Astrocyte (in vitro differentiated cells and primary cell): Measurements from ENCODE around the gene LAMP1. TPM values are rescaled to one million over a fixed set of nuclear protein-coding genes. Genes with fewer than 3 reads are reported as not detected.
"Not testable (repeated sequence)": the region's sequence is repeated elsewhere in the genome, so short reads cannot be mapped to it uniquely, and the experiment has no call there.

Experiments used
- DNase-seq: peaks from one replicate; pipeline ENCODE4 v3.0.0-alpha.2; 2010; ENCODE audit warnings: low read depth
- FAIRE-seq: peaks from 2 replicates; lab custom pipeline; 2011; peaks lifted over from hg19 to GRCh38; lab: Jason Lieb, UNC
- H2AFZ ChIP-seq: 2 replicates; pipeline ENCODE4 v1.6.0; 2012; ENCODE audit warnings: low read depth, low read length, inconsistent platforms
- H3K27ac ChIP-seq: 2 replicates; pipeline ENCODE4 v1.5.1; 2011; ENCODE audit warnings: low read depth, low read length, inconsistent platforms
- H3K27me3 ChIP-seq: 2 replicates; pipeline ENCODE4 v1.6.0; 2011; ENCODE audit warnings: low read length, inconsistent platforms; ENCODE audit not compliant: insufficient read depth
- H3K36me3 ChIP-seq: 2 replicates; pipeline ENCODE4 v1.5.1; 2011; ENCODE audit warnings: low read length, inconsistent platforms; ENCODE audit not compliant: insufficient read depth
- H3K4me1 ChIP-seq: 2 replicates; pipeline ENCODE4 v1.5.1; 2011; ENCODE audit warnings: low read length, inconsistent platforms; ENCODE audit not compliant: insufficient read depth
- H3K4me2 ChIP-seq: 2 replicates; pipeline ENCODE4 v1.6.0; 2012; ENCODE audit warnings: low read length, inconsistent platforms
- H3K4me3 ChIP-seq: 2 replicates; pipeline ENCODE4 v1.5.1; 2011; ENCODE audit warnings: low read depth, mild to moderate bottlenecking, low read length, inconsistent platforms; ENCODE audit not compliant: insufficient read depth
- H3K79me2 ChIP-seq: 2 replicates; pipeline ENCODE4 v1.6.0; 2012; ENCODE audit warnings: mild to moderate bottlenecking, low read length, inconsistent platforms; ENCODE audit not compliant: insufficient read depth
- H3K9ac ChIP-seq: 2 replicates; pipeline ENCODE4 v1.6.0; 2012; ENCODE audit warnings: mild to moderate bottlenecking, low read length, inconsistent platforms
- H3K9me3 ChIP-seq: 2 replicates; pipeline ENCODE4 v1.5.1; 2012; ENCODE audit warnings: low read depth, mild to moderate bottlenecking, low read length, inconsistent platforms; ENCODE audit not compliant: insufficient read depth
- H4K20me1 ChIP-seq: 2 replicates; pipeline ENCODE4 v1.6.0; 2012; ENCODE audit warnings: low read length, inconsistent platforms; ENCODE audit not compliant: insufficient read depth
- H3K27ac Mint-ChIP-seq: one replicate; pipeline ENCODE4 v1.8.0; 2021; ENCODE audit warnings: mild to moderate bottlenecking, mixed read lengths; ENCODE audit not compliant: unreplicated experiment
- H3K27me3 Mint-ChIP-seq: one replicate; pipeline ENCODE4 v1.8.0; 2021; ENCODE audit warnings: low read depth, mixed read lengths; ENCODE audit not compliant: unreplicated experiment
- H3K36me3 Mint-ChIP-seq: one replicate; pipeline ENCODE4 v1.8.0; 2021; ENCODE audit warnings: low read depth, mixed read lengths; ENCODE audit not compliant: unreplicated experiment
- H3K4me1 Mint-ChIP-seq: one replicate; pipeline ENCODE4 v1.8.0; 2021; ENCODE audit warnings: low read depth, mixed read lengths; ENCODE audit not compliant: unreplicated experiment
- H3K4me3 Mint-ChIP-seq: one replicate; pipeline ENCODE4 v1.8.0; 2021; ENCODE audit warnings: mild to moderate bottlenecking, moderate library complexity, mixed read lengths; ENCODE audit not compliant: unreplicated experiment
- H3K9me3 Mint-ChIP-seq: one replicate; pipeline ENCODE4 v1.8.0; 2021; ENCODE audit warnings: mild to moderate bottlenecking, mixed read lengths; ENCODE audit not compliant: unreplicated experiment
- EZH2 ChIP-seq: IDR thresholded peaks from 2 replicates; pipeline ENCODE4 v1.6.1; 2012; ENCODE audit warnings: mild to moderate bottlenecking, low read length, inconsistent platforms; ENCODE audit not compliant: insufficient read depth
- total RNA-seq: library from RNA; stranded (reverse); gene quantifications from 2 replicates; pipeline ENCODE4 v1.2.1, GENCODE V29; 2021
- TF ChIP-seq, protein P1 (sequence below): IDR thresholded peaks from 2 replicates; pipeline ENCODE4 v1.5.1; 2011; ENCODE audit warnings: low read depth, mild to moderate bottlenecking, inconsistent platforms, low read length, moderate library complexity; ENCODE audit not compliant: insufficient read depth

Gene LAMP1
- total RNA-seq, 1 donor from 2014 or later: 313 TPM

DNA sequence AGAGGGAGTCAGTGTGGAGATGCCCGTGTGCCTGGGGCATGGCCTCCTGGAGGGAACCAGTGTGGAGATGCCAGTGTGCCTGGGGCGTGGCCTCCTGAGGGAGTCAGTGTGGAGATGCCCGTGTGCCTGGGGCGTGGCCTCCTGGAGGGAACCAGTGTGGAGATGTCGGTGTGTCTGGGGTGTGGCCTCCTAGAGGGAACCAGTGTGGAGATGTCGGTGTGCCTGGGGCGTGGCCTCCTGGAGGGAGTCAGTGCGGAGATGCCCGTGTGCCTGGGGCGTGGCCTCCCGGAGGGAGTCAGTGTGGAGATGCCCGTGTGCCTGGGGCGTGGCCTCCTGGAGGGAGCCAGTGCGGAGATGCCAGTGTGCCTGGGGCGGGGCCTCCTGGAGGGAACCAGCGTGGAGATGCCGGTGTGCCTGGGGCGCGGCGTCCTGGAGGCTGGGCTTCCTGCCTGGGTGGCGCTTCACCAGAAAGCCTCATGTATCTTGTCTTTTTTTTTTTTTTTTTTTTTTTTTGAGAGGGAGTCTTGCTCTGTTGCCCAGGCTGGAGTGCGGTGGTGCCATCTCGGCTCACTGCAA, 17.9 kb downstream of the LAMP1 start:
- not testable (repeated sequence) for H3K4me1 ChIP-seq, H3K4me1 Mint-ChIP-seq, H3K4me3 ChIP-seq, DNase-seq, H3K9me3 Mint-ChIP-seq, H3K27ac ChIP-seq, H3K4me2 ChIP-seq, H2AFZ ChIP-seq, H3K27ac Mint-ChIP-seq, H3K9ac ChIP-seq, H3K9me3 ChIP-seq, H3K27me3 Mint-ChIP-seq, H3K4me3 Mint-ChIP-seq, FAIRE-seq, H3K27me3 ChIP-seq, H3K36me3 Mint-ChIP-seq
- peaks cover 12% of the 10 kb centered on the region for H3K36me3 ChIP-seq
- H3K79me2 ChIP-seq: peaks cover 45% of the 10 kb centered on the region
- H4K20me1 ChIP-seq: peaks cover 67% of the 10 kb centered on the region

DNA sequence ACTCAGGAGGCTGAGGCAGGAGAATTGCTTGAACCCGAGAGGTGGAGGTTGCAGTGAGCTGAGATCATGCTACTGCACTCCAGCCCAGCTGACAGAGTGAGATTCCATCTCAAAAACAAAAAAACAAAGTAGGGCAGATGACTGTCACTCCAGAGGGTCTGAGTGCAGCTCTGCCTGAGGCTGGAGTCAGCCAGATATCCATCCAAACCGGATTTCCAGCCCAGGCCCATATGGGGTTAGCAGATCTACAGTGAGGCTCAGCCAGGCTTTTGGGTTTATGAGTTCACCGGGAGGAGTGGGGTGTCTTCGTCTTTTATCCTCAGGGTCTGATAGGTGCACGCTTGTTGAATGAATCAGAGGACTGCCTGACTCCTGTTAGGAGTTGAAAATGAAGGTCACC, 19.0 kb downstream of the LAMP1 start:
- H3K79me2 ChIP-seq: peaks cover 45% of the 10 kb centered on the region
- H3K9ac ChIP-seq: no peak overlapping the region
- peaks cover 8% of the 10 kb centered on the region for H3K36me3 Mint-ChIP-seq
- H3K4me1 ChIP-seq: no peaks in the 10 kb centered on the region
- H3K27me3 Mint-ChIP-seq: no peaks in the 10 kb centered on the region
- TF ChIP-seq, protein P1, sequence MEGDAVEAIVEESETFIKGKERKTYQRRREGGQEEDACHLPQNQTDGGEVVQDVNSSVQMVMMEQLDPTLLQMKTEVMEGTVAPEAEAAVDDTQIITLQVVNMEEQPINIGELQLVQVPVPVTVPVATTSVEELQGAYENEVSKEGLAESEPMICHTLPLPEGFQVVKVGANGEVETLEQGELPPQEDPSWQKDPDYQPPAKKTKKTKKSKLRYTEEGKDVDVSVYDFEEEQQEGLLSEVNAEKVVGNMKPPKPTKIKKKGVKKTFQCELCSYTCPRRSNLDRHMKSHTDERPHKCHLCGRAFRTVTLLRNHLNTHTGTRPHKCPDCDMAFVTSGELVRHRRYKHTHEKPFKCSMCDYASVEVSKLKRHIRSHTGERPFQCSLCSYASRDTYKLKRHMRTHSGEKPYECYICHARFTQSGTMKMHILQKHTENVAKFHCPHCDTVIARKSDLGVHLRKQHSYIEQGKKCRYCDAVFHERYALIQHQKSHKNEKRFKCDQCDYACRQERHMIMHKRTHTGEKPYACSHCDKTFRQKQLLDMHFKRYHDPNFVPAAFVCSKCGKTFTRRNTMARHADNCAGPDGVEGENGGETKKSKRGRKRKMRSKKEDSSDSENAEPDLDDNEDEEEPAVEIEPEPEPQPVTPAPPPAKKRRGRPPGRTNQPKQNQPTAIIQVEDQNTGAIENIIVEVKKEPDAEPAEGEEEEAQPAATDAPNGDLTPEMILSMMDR: no peak
- no peak for TF ChIP-seq EZH2
- peaks cover 4% of the 10 kb centered on the region for H3K4me1 Mint-ChIP-seq
- no peaks in the 10 kb centered on the region for H3K9me3 Mint-ChIP-seq
- H3K27ac Mint-ChIP-seq: no peak overlapping the region
- no peak for DNase-seq
- H3K4me3 Mint-ChIP-seq: no peak overlapping the region
- H3K27me3 ChIP-seq: no peaks in the 10 kb centered on the region
- H3K4me2 ChIP-seq: no peak overlapping the region
- no peak overlapping the region for H3K4me3 ChIP-seq
- no peak overlapping the region for H2AFZ ChIP-seq
- H3K27ac ChIP-seq: no peak overlapping the region
- peaks cover 16% of the 10 kb centered on the region for H3K36me3 ChIP-seq
- no peak for FAIRE-seq
- peaks cover 70% of the 10 kb centered on the region for H4K20me1 ChIP-seq
- H3K9me3 ChIP-seq: no peaks in the 10 kb centered on the region

DNA sequence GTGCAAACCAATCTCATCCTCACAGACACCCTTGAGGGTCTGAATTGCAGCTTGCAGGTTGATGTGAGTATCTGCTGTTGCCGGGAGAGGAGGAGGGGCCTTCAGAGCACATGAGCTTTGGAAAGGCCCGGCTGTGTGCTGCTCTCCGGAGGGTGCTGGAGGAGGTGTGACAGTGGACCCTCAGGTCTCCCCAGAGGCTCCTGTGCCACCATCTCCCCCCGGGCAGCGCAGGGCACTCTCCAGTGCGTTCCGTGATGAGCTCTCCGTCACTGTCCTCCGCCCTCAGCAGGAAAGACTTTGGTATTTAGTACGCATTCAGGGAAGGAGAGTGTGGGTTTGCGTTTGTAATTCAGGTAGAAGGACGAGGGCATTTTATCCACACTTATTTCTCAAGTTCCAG, 20.0 kb downstream of the LAMP1 start:
- no peak overlapping the region for H3K27ac Mint-ChIP-seq
- Histone ChIP-seq H2AFZ (no peak overlapping the region), H3K9me3 (no peaks in the 10 kb centered on the region), H3K4me2 (no peak overlapping the region), H3K27me3 (no peaks in the 10 kb centered on the region), H3K9ac (no peak overlapping the region), H3K4me1 (no peaks in the 10 kb centered on the region), H3K79me2 (peaks cover 35% of the 10 kb centered on the region), H3K4me3 (no peak overlapping the region), H4K20me1 (peaks cover 66% of the 10 kb centered on the region), H3K36me3 (peaks cover 19% of the 10 kb centered on the region), H3K27ac (no peak overlapping the region)
- H3K9me3 Mint-ChIP-seq: no peaks in the 10 kb centered on the region
- FAIRE-seq (no peak), DNase-seq (no peak)
- H3K36me3 Mint-ChIP-seq: peaks cover 11% of the 10 kb centered on the region
- no peaks in the 10 kb centered on the region for H3K27me3 Mint-ChIP-seq
- no peak overlapping the region for H3K4me3 Mint-ChIP-seq
- no peak for TF ChIP-seq EZH2
- TF ChIP-seq, protein P1: no peak
- peaks cover 4% of the 10 kb centered on the region for H3K4me1 Mint-ChIP-seq
